H1 (cell line): ENCODE measurements around the gene NF1. TPM values are rescaled to one million over a fixed set of nuclear protein-coding genes. Genes with fewer than 3 reads are reported as not detected.

Experiments used
- ATF3 ChIP-seq: IDR thresholded peaks from 2 replicates; pipeline ENCODE4 v1.6.1; 2011; ENCODE audit warnings: low read depth, mild to moderate bottlenecking, low read length; ENCODE audit not compliant: insufficient read depth
- MAX ChIP-seq: IDR thresholded peaks from 2 replicates; pipeline ENCODE4 v1.6.1; 2012; ENCODE audit warnings: inconsistent platforms
- SUZ12 ChIP-seq: fragments of 200-600 bp; sonication (generic); IDR thresholded peaks from 2 replicates; pipeline ENCODE4 v1.6.1; 2012; ENCODE audit warnings: mild to moderate bottlenecking, inconsistent platforms, low read length, moderate library complexity, mixed read lengths
- polyA plus RNA-seq, 7 experiments: library from polyadenylated mRNA; depleted of rRNA in 3 of 7; stranded (reverse) in 5 of 7; unstranded in 2 of 7; fragments of >200 nt in 5 of 7; fragments of 200-250 nt in 2 of 7; gene quantifications; 1 replicate in 5 of 7; 2 replicates in 1 of 7; 4 replicates in 1 of 7; pipeline versions ENCODE4 v1.2.1 to v1.2.3, GENCODE V29; 2011 to 2013; ENCODE audit warnings: missing spikeins in 2 of 7, mixed read lengths in 2 of 7
- total RNA-seq: library from RNA; stranded (reverse); fragmentation: NEBNext Ultra II Directional; extraction: Animal tissue kit (Norgen Biotek cat#: 25700); gene quantifications from 2 replicates; pipeline ENCODE4 v1.2.1, GENCODE V29; 2021

The NF1 gene
- total and polyA plus RNA-seq, 2 of the 8 experiments (the other 6 are each of a cell fraction or from before 2014, with no cell fraction given) = 19.3 to 29.6 TPM

GRCh38 chr17:31140111-31140510 lies 45.3 kb downstream of the NF1 start (continued):
- no peak for TF ChIP-seq ATF3
- no peak for TF ChIP-seq MAX
- TF ChIP-seq SUZ12 = no peak
